AG08396 (cell line): ENCODE results near the gene NADK2.

Experiments used
- DNase-seq: peaks from one replicate; pipeline ENCODE4 v3.0.0; 2012; ENCODE audit warnings: low spot score, mixed read lengths

NADK2 gene

DNA sequence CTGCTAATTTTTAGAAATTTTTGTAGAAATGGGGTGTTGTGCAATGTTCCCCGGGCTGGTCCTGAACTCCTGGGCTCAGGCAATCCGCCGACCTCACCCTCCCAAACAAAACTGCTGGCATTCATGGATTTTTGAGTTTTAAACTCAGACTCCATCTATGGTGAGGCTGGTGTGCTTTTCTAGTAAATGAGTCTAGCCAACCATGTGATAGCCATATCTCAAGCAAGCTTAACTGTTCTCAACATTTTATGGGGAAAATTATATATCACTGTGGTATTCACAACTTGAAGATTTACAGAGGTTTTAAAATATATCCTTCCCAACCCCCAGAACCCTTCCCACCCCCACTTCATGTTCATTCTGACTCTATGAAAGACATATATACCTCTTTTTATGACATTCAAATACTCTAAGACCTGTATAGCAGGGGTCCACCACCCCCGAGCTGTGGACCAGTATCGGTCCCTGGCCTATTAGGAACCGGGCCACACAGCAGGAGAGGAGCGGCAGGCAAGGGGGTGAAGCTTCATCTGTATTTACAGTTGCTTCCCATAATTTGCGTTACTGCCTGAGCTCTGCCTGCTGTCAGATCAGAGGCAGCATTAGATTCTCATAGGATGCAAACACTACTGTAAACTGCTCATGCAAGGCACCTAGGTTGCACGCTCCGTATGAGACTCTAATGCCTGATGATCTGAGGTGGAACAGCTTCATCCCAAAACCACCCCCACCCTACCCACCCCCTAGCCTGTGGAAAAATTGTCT lies 4.5 kb upstream of the NADK2 start:
- no peak for DNase-seq

DNA sequence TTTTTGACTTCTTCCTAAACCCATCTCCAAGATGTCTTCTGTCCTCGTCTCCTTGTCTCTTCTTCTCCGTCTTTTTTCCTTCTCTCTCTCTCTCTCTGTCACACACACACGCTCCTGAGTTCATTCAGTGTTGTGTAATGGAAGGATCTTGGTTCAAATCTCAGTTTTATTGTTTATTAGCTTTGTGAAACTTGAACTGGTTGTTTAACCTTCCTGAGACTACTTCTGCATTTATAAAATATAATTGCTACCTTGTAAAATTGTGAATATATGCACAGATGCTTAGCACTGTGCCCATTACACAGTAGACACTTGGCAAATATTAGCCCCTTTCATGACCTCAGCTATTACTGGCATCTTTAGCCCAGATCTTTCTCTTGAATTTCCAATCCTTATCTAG lies 2.4 kb upstream of the NADK2 start:
- no peak for DNase-seq

DNA sequence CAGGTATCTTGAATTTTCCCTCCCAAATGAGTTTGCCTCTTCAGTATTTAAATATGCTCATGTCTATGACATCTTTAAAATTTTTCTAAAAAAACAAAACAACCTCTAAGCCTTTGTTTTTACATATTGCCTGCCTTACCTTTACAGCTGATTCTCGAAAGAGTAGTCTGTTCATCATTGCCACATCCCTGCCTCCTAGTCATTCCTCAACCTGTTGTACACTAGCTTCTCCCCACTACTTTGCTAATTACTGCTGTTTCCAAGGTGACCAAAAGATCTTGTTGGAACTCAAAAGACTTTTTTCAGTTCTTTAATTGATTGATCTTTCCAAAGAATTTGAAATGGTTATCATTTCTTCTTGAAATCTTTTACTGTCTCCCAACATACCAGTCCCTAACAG lies 1.9 kb upstream of the NADK2 start:
- DNase-seq = no peak

DNA sequence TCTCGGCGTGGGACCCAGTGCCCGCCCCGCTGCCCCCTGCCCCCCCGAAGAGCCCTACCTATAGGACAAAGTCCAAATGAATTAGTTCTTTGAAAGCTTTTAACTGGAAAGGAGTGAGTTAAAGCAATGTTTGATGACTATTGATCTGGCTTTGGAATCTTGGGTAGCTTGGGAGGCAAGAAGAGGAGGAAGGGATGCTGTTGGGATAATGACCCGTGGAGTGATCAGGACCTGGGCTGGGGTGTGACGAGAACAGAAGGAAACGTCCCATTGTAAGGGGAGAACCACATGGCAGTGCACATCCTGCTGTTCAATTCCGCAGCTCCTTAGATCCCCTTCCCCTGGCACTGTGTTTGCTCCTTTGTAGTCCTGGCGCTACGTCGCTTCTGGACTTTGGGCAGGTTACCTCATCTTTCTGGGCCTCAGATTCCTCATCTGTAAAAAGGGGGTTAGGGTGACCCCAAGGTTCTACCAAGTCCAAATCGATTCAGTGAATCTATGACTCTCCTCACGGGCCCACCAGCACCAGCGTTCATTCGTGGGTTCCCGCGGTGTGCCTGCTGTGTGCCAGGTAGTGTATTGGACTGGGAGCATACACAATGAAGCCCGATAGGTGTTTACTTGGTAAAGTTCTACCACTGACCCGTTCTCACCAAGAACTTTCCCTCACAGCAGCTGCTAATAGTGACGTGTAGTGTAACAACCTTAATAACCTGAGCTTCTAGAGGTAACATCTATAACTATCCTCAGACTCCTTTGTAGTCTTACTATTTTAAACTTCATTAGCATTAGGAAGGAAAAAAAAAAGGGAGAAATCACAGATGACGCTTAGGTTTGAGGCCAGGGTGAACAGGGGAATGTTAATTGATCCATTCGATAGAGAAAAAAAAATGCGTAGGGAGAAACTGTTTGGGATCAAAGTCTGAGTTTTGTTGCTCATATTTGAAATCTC lies 1.1 kb upstream of the NADK2 start:
- no peak for DNase-seq

DNA sequence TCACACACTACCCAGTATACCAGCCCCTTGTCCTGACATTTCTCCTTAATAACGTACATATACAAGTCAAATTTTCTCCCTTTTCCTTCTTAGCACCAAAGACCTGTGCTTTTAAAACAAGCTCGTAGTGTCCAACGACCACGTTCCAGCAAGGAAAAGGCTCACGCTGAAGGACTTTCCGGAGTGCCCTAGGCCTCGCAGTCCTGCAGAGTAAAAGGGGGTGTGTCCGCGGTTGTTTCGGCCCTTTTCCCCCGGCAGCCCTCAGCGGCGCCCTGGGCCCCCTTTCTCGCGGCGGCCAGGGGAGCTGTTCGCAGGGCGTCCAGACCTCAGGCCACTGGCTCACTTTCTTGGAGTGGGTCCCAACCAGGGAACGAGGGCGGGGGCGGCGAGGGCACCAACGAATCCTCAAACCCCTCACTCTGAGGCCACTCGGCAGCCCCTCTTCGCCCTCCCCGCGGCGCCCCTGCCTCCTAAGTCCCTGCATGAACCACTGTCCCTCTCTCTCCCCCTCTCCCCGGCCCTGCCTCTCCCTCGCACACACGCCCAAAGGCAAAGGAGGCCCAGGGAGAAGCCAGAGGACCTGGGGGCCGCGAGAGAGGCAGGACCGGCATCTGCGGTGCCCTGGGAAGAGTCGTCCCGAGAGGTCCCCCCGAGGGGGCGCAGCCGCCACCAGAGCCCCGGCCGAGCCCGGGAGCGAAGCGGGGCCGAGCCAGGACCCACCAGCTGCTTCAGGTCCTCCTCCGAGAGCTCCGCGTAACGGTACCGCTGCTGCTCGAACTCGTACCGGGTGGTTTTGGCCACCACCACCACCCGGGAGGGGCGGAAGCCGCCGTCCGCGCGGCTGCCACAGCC lies 720 bp downstream of the NADK2 start:
- DNase-seq = peak; percentile 71

DNA sequence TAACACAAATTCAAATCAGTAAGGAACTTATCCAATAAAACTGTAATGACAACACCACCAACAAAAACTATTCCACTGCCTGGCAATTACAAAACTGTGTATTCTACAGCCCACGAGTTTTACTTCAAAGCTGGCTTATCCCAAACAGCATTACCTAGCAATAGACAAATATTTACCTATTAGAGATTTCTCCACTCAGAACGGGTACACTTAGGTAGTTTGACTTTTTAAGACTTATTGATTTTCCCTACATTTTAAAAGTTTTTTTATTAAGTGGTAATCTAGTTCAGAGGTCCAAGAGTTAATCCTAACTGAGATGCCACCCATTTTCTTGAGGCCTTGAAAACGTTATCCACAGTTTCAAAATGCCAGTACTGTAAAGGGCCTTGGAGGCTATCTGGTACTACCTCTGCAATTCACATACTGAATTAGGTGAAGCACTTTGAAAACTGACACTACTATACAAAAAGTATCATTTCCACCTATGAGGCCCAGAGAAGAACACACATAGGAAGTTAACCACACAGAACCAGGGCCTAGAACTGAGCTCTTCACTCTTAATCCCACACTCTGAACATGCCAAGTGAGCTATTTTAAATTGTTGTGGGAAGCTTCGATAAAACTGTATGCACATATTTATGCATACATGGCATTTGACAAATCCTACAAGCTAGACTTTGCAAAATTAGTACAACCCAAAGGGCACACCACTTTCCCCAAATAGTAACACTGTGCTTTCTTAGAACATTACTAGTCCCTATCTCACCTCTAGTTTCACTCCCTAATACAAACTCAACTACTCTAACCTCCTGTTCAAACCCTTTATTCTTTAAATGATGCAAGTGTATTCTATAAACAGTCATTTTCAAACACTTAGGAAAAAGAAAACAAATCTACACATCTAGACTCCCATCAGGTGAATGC lies 2.1 kb downstream of the NADK2 start:
- DNase-seq = no peak

DNA sequence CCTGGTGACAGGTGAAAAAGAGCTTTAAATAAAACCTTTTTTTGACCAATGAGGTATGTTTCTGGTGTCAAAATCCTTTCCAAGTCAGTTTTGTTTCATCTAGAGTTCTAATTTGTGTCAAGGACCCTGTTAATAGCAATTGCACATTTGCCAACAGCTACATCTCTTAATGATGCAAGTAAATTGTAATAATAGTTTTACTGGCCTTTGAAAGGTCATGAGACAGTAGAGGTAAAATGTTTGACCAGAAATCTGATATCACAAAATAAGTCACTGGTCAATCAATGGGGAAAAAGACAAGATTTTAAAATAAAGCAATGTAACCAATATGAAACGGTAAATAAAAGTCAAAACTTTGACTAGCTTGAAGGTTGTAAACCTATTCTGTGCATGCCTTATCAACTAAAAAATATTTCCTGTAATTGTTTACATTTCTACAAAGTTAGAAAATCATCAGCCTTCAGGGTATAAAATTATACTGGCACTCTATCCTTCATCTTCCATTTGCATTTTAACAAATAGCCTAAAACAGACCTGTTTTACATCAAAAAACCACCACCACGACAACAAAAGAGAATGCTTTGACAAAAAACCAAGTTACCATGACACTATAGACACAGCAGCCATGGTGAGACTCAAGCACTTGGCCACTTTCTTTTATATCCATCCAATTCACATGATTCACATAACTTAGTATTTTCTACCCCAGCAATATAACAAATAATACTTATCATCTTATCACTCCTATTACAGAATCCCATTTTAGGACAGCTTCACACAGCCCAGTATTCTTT lies 3.0 kb downstream of the NADK2 start:
- no peak for DNase-seq

DNA sequence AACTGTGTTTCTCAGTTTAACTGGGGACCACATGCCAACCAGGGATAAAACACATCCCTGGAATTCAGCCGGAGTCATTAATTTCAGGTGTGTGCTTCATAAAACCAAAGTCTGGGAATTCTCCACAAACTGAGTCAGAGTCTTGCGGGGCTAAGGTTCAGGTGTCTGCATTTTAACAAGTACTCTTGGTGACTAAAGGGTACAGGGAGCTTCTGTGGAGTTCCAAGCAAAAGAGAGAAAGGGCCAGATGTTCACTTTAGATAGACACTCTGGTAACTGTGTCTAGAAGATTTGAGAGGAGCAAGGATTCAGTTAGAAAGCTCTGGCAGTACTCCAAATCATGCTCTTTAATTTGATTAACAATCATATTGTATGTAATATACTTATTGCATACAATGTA lies 4.0 kb downstream of the NADK2 start:
- DNase-seq = no peak

DNA sequence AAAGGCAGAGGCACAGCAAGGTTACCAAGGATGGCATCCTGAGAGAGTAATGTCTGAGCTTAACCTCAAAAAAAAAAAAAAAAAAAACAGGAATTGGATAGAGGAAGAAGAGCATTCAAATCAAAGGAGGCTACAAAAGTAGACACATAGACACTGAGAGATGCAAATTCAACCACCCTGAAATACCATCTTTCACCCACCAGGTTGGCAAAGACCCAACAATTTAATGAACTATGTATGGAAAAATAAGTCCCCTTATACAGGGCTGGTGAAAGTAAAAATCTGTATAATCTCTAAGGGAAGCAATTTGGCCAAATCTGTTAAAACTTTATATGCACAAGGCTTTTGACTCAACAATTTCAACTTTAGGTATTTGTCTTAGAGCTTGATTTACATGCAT lies 4.9 kb downstream of the NADK2 start:
- no peak for DNase-seq

DNA sequence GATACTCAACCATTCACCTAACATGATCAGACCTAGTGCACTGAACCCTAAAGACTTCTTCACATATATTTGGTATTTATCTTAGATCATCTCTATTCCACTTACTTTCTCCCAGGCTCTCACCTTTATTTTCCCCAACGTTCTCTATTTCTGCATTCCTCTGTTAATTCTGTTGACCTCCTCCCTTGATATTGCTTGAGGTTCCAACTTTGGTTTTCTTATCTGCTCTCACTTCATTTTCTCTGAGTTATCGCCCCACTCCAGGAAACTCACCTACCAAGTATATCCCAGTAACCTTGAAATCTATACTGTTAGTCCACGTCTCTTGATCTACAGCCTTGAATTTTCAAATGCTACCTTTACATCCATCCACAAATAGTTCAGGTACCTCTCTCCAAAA lies 9.2 kb downstream of the NADK2 start:
- no peak for DNase-seq

DNA sequence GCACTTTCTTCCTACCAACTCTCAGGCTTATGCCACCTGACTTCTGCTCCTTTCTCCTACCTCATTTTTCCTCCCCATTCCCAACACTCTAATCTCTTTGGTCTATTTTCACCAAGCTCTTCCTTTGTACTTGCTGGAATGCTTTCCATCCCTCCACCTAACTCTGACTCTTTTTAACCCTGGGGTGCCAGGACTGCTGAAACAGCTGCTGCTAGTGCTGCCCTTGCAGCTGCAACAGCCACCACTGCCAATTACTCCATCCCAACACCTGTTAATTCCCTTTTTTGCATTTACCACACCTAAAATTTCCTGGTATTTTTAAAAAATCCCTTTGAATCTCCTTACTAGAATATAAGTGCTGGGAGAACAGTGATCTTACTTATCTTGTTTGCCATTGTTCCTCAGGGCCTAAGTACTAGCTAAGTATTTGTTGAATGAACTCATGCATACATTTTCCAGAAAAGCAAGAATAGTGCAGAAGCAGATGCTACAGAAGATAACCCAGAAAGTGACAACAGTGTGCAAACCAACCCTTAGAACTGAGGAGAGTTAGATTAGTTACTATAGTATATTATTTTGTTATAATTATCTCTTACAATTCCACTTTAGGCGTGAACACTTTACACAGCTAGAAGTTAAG lies 11.5 kb downstream of the NADK2 start:
- no peak for DNase-seq

DNA sequence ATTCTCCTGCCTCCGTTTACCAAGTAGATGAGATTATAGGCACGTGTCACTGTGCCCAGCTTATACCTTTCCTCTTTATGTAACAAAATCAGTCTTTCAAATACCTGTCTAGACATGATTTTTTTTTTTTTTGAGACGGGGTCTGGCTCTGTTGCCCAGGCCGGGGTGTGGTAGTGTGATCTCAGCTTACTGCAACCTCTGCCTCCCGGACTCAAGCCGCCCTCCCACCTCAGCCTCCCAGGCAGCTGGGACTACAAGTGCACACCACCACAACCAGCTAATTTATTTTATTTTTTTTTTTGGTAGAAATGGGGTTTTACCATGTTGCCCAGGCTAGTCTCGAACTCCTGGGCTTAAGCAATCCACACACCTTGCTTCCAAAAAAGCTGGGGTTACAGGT lies 13.2 kb downstream of the NADK2 start:
- DNase-seq = no peak

DNA sequence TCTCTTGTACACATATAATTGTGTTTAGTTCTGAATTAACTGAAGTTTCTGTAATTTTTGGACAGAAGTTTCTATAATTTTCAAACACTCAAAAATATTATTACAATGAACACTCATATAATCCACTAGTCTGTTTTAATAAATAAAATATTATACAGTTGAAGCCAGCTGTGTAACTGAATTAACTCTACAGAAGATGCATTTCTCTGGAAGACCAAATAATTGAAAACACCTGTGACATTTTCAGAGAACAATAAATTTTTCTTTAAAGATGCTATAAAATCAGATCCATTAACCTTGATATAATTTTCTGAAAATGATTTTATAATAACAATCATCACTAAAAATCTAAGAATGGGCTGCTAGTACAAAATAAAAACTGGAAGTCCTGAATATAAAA lies 14.7 kb downstream of the NADK2 start:
- DNase-seq = no peak

DNA sequence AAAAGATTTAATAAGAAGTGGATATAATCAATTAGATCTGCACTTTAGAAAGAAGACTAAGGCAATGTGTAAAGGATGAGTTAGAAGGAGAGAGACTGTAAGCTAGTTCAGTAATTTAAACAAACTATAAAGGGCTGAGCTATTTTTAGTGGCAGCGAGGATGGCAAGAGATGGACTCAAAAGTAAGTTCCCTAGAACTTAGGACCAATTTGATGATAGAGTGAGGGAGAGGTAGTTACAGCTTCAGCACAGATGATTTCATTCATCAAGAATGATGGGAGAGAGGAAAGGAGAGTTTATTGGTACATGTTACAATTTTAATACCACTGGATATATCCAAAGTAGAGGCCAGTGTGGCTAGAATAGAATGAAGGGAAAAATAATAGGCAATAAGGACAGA lies 19.1 kb downstream of the NADK2 start:
- no peak for DNase-seq

DNA sequence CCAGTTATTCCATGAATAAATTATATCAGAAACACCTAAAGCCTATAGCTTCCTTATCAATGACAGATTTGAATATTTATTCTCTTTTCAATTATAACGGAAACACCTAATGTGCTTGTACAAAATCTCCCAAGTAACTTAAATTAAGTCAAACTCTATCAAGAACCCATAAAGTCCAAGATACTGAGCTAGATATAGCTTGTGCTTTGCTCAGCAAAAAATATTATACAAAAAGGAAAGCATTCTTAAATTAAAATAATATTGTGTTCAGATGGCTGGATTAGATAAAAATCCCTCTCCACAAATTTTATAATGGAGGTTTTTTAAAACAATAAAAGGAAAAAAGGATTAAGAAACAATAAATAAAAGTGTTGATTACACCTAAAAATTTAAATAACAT lies 23.7 kb downstream of the NADK2 start:
- no peak for DNase-seq

DNA sequence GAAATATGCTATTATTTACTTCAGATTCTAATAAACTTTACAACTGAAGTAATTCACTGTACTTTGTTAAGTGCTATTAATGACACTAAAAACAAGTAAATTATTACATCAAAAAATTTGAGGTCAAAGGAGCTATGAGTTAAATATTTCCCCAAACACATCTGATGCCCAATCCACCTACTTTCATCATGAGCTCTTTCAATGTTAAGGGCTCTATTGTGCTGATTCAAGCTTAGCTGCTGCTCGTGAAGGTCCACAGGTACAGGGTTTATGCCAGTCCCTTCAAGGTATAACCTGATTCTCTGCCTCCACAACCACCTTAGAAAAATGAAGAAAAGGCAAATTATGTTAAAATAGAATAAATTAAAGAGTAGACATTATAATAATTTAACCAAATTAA lies 24.2 kb downstream of the NADK2 start:
- no peak for DNase-seq

DNA sequence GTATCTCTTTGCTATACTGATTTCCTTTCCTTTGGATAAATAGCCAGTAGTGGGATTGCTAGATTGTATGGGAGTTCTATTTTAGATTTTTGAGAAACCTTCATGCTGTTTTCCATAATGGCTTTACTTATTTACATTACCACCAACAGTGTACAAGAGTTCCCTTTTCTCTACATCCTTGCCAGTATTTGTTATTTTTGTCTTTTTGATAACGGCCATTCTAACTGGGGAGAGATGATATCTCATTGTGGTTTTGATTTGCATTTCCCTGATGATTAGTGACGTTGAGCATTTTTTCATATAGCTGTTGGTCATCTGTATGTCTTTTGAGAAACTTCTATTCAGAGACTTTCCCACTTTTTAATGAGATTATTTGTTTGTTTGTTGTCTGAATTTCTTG lies 25.8 kb downstream of the NADK2 start:
- DNase-seq = no peak

DNA sequence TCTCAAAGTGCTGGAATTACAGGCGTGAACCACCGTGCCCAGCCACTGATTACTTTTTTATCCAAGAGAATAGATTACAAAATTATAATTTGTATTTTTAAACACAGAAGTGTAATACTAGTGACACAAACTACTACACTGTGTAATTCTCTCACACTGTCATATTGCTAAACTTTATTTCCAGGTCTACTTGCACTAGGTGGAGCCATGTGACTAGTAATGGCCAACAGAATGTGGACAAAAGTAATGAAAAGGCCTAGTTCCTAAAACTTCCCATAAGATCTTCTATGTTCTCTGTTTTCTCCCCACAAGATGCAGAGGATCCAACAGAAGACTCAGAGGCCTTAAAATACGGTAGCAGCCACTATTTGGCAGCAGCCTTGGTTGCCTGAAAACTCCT lies 27.3 kb downstream of the NADK2 start:
- DNase-seq = no peak

DNA sequence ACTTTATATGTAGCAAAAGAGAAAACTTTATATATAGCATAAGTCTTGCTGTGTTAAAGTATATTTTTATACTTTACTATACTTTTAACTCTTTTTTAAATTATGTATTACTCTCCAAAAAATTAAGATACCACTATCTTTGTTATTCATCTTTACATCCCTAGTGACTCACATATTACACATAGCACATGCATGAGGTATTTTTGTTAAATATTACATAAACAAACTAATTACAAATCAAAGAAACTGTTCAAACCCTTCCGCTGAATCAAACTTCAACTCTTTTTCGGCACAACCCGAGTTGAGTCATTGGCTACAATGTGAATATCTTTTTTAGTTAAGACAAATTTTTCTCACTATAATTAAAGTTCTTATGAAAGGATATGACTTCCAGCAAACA lies 32.1 kb downstream of the NADK2 start:
- DNase-seq = no peak

DNA sequence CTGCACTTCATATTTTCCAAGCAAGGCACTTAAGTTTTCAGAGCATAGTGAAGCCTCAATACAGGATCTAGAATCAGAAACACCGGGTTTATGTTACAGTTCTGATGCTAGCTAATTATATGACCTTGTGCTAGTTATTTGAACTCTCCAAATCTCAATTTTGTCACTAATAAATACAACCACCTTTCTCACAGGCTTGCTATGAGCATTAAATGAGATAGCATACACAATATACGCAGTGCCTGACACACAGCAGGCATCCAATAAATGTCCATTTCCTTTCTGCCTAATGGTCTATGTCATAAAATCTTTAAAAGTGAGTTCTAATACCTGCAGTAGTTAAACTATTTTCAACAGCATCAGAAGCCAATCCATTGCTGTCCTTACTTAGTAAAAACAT lies 32.9 kb downstream of the NADK2 start:
- DNase-seq = no peak
